Neural progenitor cell (in vitro differentiated cells): ENCODE data around the gene TBX18. TPM values are rescaled to one million over a fixed set of nuclear protein-coding genes. Genes with fewer than 3 reads are reported as not detected.

Source experiments
- DNase-seq: peaks from one replicate; pipeline ENCODE4 v3.0.0-alpha.2; 2016; ENCODE audit warnings: low spot score
- H2AFZ ChIP-seq: fragments of 200-600 bp; sonication (generic); replicated peaks from 2 replicates; pipeline ENCODE4 v1.6.1; 2016; ENCODE audit warnings: antibody characterized with exemption
- H3F3A ChIP-seq: fragments of 200-600 bp; sonication (generic); 2 replicates; pipeline ENCODE4 v1.6.1; 2016; ENCODE audit warnings: antibody characterized with exemption, low read depth
- H3K27ac ChIP-seq: fragments of 200-600 bp; sonication (generic); 2 replicates; pipeline ENCODE4 v1.5.1; 2016; ENCODE audit warnings: mild to moderate bottlenecking
- H3K27me3 ChIP-seq: fragments of 200-600 bp; sonication (generic); 2 replicates; pipeline ENCODE4 v1.6.1; 2016; ENCODE audit warnings: mild to moderate bottlenecking, moderate library complexity
- H3K36me3 ChIP-seq: fragments of 200-600 bp; sonication (generic); 2 replicates; pipeline ENCODE4 v1.5.1; 2016
- H3K4me1 ChIP-seq: fragments of 200-600 bp; sonication (generic); 2 replicates; pipeline ENCODE4 v1.6.1; 2016; ENCODE audit warnings: mixed run types
- H3K4me2 ChIP-seq: fragments of 200-600 bp; sonication (generic); 2 replicates; pipeline ENCODE4 v1.6.1; 2016
- H3K4me3 ChIP-seq: fragments of 200-600 bp; sonication (generic); 2 replicates; pipeline ENCODE4 v1.5.1; 2016
- H3K79me2 ChIP-seq: fragments of 200-600 bp; sonication (generic); 2 replicates; pipeline ENCODE4 v1.6.1; 2016; ENCODE audit warnings: low read depth
- H3K9ac ChIP-seq: fragments of 200-600 bp; sonication (generic); 2 replicates; pipeline ENCODE4 v1.6.1; 2016
- H3K9me3 ChIP-seq: fragments of 200-600 bp; sonication (generic); 2 replicates; pipeline ENCODE4 v1.5.1; 2016; ENCODE audit warnings: low read depth
- H4K20me1 ChIP-seq: fragments of 200-600 bp; sonication (generic); 2 replicates; pipeline ENCODE4 v1.6.1; 2016; ENCODE audit warnings: low read depth
- H3K27ac Mint-ChIP-seq: 3 replicates; pipeline ENCODE4 v1.8.0; 2021; ENCODE audit warnings: mixed read lengths
- H3K27me3 Mint-ChIP-seq: 2 replicates; pipeline ENCODE4 v1.8.0; 2022; ENCODE audit warnings: low read depth, mild to moderate bottlenecking, inconsistent platforms, moderate library complexity, mixed read lengths; ENCODE audit not compliant: insufficient read depth
- H3K36me3 Mint-ChIP-seq: 3 replicates; pipeline ENCODE4 v1.8.0; 2021; ENCODE audit warnings: mixed read lengths
- H3K4me1 Mint-ChIP-seq: 3 replicates; pipeline ENCODE4 v1.8.0; 2021; ENCODE audit warnings: mixed read lengths
- H3K4me3 Mint-ChIP-seq: 3 replicates; pipeline ENCODE4 v1.8.0; 2021; ENCODE audit warnings: mild to moderate bottlenecking, moderate library complexity, mixed read lengths
- H3K9me3 Mint-ChIP-seq: 3 replicates; pipeline ENCODE4 v1.8.0; 2020; ENCODE audit warnings: mixed read lengths
- EZH2 ChIP-seq: fragments of 200-600 bp; sonication (generic); IDR thresholded peaks from 2 replicates; pipeline ENCODE4 v1.6.1; 2017; ENCODE audit warnings: antibody characterized with exemption, mild to moderate bottlenecking, moderate library complexity
- EZH2phosphoT487 ChIP-seq: fragments of 200-600 bp; sonication (generic); IDR thresholded peaks from 2 replicates; pipeline ENCODE4 v1.6.1; 2017; ENCODE audit warnings: antibody characterized with exemption
- total RNA-seq: library from RNA; depleted of rRNA; stranded (reverse); fragments of >200 nt; gene quantifications from 2 replicates; pipeline ENCODE4 v1.2.3, GENCODE V29; 2015; ENCODE audit warnings: low replicate concordance
- TF ChIP-seq, protein P1 (sequence below): fragments of 200-600 bp; sonication (generic); IDR thresholded peaks from 2 replicates; pipeline ENCODE4 v1.5.1; 2017; ENCODE audit warnings: antibody characterized with exemption, mild to moderate bottlenecking

TBX18 gene
- total RNA-seq, 1 donor from 2014 or later = not detected

DNA sequence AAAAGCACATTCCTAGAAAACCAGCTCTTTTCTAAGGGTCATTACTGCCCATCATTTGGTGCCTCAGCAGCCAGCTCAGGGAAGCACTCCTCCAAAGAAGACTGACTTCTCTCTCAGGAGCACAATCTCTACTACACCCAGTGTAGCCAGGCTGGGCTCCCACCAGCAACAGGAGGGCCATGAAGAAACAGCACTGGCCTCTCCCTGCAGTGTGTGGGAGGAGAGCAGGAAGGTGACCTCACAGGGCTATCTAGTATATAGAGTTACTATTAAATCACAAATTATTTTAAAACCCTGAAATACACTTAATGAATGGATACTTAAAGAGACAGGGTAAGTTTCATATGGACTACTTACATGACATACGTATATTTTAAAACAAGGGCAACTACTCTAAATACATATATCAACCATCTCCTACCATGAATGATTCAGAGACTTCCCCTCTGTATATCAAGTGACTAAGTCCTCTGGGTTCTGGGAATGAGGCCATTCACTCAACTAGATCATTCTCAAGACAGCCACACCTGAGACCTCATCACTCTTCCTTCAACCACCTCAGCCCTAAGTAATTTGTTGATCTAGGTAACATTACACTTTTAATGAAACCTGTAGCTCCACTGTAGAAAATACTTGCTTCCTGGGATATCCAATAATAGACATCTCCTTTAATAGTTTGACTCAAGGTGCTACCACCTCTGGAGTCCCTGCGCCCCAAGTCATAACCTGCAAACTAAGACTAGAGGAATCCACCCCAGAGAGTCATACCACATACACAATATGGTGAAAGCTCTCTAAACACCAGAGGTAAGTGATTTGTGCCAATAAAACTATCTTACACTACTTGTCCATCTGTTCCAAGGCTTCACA, 25.2 kb downstream of the TBX18 start:
- H3K27ac ChIP-seq = no peak overlapping the region
- no peak overlapping the region for H3K27ac Mint-ChIP-seq

DNA sequence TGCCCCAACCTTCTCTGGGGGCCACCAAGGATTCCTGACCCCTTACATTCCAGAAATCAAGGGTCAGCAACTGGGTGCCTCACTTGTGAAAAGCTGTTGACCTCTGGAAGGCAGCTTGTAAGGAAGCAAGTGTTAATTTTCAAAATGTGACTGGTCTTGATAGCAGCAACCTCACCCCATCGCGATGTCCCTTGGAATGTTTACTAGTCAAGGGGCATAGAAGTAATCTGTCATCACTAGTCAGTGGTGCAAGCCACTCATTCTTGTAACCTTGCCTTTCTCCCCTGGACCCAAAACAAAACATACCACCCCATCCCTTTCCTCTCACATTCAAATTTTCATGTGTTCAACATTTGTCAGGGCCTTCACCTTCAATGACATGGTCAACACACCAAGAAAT, 30.5 kb downstream of the TBX18 start:
- no peaks in the 10 kb centered on the region for H3K36me3 Mint-ChIP-seq
- Histone ChIP-seq H2AFZ (no peak overlapping the region), H3K27me3 (no peaks in the 10 kb centered on the region), H3K4me2 (no peak overlapping the region), H3K9me3 (no peaks in the 10 kb centered on the region), H3K27ac (no peak overlapping the region), H3K4me3 (no peak overlapping the region), H3F3A (no peaks in the 10 kb centered on the region), H4K20me1 (no peaks in the 10 kb centered on the region), H3K36me3 (no peaks in the 10 kb centered on the region), H3K4me1 (no peaks in the 10 kb centered on the region), H3K79me2 (no peaks in the 10 kb centered on the region), H3K9ac (no peak overlapping the region)
- no peak for DNase-seq
- no peak overlapping the region for H3K27ac Mint-ChIP-seq
- TF ChIP-seq EZH2phosphoT487 (no peak), EZH2 (no peak)
- TF ChIP-seq, protein P1, sequence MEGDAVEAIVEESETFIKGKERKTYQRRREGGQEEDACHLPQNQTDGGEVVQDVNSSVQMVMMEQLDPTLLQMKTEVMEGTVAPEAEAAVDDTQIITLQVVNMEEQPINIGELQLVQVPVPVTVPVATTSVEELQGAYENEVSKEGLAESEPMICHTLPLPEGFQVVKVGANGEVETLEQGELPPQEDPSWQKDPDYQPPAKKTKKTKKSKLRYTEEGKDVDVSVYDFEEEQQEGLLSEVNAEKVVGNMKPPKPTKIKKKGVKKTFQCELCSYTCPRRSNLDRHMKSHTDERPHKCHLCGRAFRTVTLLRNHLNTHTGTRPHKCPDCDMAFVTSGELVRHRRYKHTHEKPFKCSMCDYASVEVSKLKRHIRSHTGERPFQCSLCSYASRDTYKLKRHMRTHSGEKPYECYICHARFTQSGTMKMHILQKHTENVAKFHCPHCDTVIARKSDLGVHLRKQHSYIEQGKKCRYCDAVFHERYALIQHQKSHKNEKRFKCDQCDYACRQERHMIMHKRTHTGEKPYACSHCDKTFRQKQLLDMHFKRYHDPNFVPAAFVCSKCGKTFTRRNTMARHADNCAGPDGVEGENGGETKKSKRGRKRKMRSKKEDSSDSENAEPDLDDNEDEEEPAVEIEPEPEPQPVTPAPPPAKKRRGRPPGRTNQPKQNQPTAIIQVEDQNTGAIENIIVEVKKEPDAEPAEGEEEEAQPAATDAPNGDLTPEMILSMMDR = no peak
- H3K4me1 Mint-ChIP-seq = no peaks in the 10 kb centered on the region
- H3K9me3 Mint-ChIP-seq = no peaks in the 10 kb centered on the region
- no peaks in the 10 kb centered on the region for H3K27me3 Mint-ChIP-seq
- no peak overlapping the region for H3K4me3 Mint-ChIP-seq

More for the DNA sequence above, 25.2 kb downstream of the TBX18 start:
- Histone ChIP-seq H4K20me1 (no peaks in the 10 kb centered on the region), H2AFZ (no peak overlapping the region), H3K4me3 (no peak overlapping the region), H3K9ac (no peak overlapping the region), H3F3A (no peaks in the 10 kb centered on the region), H3K79me2 (no peaks in the 10 kb centered on the region), H3K4me1 (no peaks in the 10 kb centered on the region), H3K9me3 (no peaks in the 10 kb centered on the region), H3K4me2 (no peak overlapping the region), H3K36me3 (no peaks in the 10 kb centered on the region), H3K27me3 (peaks cover 10% of the 10 kb centered on the region)
- no peak for DNase-seq
- no peaks in the 10 kb centered on the region for H3K4me1 Mint-ChIP-seq
- no peak overlapping the region for H3K4me3 Mint-ChIP-seq
- no peaks in the 10 kb centered on the region for H3K27me3 Mint-ChIP-seq
- TF ChIP-seq EZH2 (no peak), EZH2phosphoT487 (no peak)
- TF ChIP-seq, protein P1 = no peak
- no peaks in the 10 kb centered on the region for H3K9me3 Mint-ChIP-seq
- no peaks in the 10 kb centered on the region for H3K36me3 Mint-ChIP-seq

DNA sequence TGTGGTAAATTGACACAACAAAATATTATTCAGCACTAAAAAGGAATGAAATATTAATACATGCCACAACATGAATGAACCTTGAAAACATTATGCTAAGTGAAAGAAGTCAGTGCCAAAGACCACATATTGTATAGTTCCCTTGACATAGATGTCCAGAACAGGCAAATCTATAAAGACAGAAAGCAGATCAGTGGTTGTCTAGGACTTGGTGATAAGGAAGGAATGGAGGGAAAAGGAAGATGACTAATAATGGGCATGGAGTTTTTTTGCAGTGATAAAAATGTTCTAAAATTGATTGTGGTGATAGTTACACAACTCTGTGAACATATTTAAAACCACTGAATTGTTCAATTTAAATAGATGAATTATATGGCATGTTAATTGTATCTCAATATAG, 32.5 kb downstream of the TBX18 start:
- Histone ChIP-seq H3K4me2 (no peak overlapping the region), H3K79me2 (no peaks in the 10 kb centered on the region), H3K4me1 (no peaks in the 10 kb centered on the region), H3K9ac (no peak overlapping the region), H3K36me3 (no peaks in the 10 kb centered on the region), H3K4me3 (no peak overlapping the region), H3K9me3 (no peaks in the 10 kb centered on the region), H3F3A (no peaks in the 10 kb centered on the region), H2AFZ (no peak overlapping the region), H3K27ac (no peak overlapping the region), H3K27me3 (no peaks in the 10 kb centered on the region), H4K20me1 (no peaks in the 10 kb centered on the region)
- no peak for TF ChIP-seq EZH2phosphoT487
- no peak for TF ChIP-seq EZH2
- TF ChIP-seq, protein P1 = no peak
- no peak overlapping the region for H3K4me3 Mint-ChIP-seq
- no peaks in the 10 kb centered on the region for H3K27me3 Mint-ChIP-seq
- no peak for DNase-seq
- H3K4me1 Mint-ChIP-seq = no peaks in the 10 kb centered on the region
- H3K36me3 Mint-ChIP-seq = no peaks in the 10 kb centered on the region
- no peaks in the 10 kb centered on the region for H3K9me3 Mint-ChIP-seq
- no peak overlapping the region for H3K27ac Mint-ChIP-seq
